GM19043 (cell line): ENCODE results near the gene WDR90.

Experiments used
- ATAC-seq: cut with Tn5 transposase; IDR thresholded peaks from one replicate; pipeline ENCODE4 v1.9.1; 2021; ENCODE audit warnings: low read depth; ENCODE audit not compliant: unreplicated experiment

Gene WDR90

GRCh38 chr16:716768-717325 is 67.7 kb downstream of the WDR90 start:
- no peak for ATAC-seq
